MCF 10A (cell line): Measurements from ENCODE around the gene TRMT61A. TPM values are rescaled to one million over a fixed set of nuclear protein-coding genes. Genes with fewer than 3 reads are reported as not detected.

Source experiments
- BruUV-seq: library from RNA; stranded (reverse); fragments of 400-500 nt; replicated peaks from 2 replicates; lab custom pipeline; 2021; lab: Mats Ljungman, UMichigan
- CTCF ChIA-PET: fragments of 300-600 bp; sonication (Branson Sonifier 250); formaldehyde crosslinking; extraction: SDS; loops from one replicate; lab custom pipeline; 2021; ENCODE audit warnings: antibody characterized with exemption, inconsistent platforms; lab: Yijun Ruan, JAX
- POLR2A ChIA-PET: fragments of 300-600, 350-650 bp; sonication (Branson Sonifier 250); formaldehyde crosslinking; extraction: SDS; loops from one replicate; lab custom pipeline; 2020; ENCODE audit warnings: antibody characterized with exemption, inconsistent platforms; lab: Yijun Ruan, JAX
- DNase-seq: peaks from one replicate; pipeline ENCODE4 v3.0.0-alpha.2; 2018; ENCODE audit not compliant: unreplicated experiment
- H3K27ac Mint-ChIP-seq: one replicate; pipeline ENCODE4 v1.8.0; 2022; ENCODE audit warnings: mild to moderate bottlenecking, low read depth, mixed read lengths; ENCODE audit not compliant: unreplicated experiment
- H3K27me3 Mint-ChIP-seq: one replicate; pipeline ENCODE4 v1.8.0; 2022; ENCODE audit warnings: mixed read lengths; ENCODE audit not compliant: insufficient read depth, unreplicated experiment
- H3K36me3 Mint-ChIP-seq: one replicate; pipeline ENCODE4 v1.8.0; 2022; ENCODE audit warnings: mild to moderate bottlenecking, moderate library complexity, mixed read lengths; ENCODE audit not compliant: insufficient read depth, unreplicated experiment
- H3K4me1 Mint-ChIP-seq: one replicate; pipeline ENCODE4 v1.8.0; 2022; ENCODE audit warnings: mixed read lengths; ENCODE audit not compliant: insufficient read depth, unreplicated experiment
- H3K4me3 Mint-ChIP-seq: one replicate; pipeline ENCODE4 v1.8.0; 2022; ENCODE audit warnings: mild to moderate bottlenecking, moderate library complexity, mixed read lengths; ENCODE audit not compliant: unreplicated experiment
- H3K9me3 Mint-ChIP-seq: one replicate; pipeline ENCODE4 v1.8.0; 2022; ENCODE audit warnings: mixed read lengths; ENCODE audit not compliant: unreplicated experiment
- CTCF ChIP-seq: fragments of 200-600 bp; IDR thresholded peaks from one replicate; pipeline ENCODE4 v1.8.0; 2022; ENCODE audit warnings: antibody characterized with exemption, mild to moderate bottlenecking; ENCODE audit not compliant: unreplicated experiment
- intact Hi-C: fragments of 100-400 bp; cut with micrococcal nuclease; formaldehyde crosslinking; loops from 2 replicates; pipeline ENCODE4 v1.14.1; 2022
- total RNA-seq: library from RNA; stranded (reverse); gene quantifications from 2 replicates; pipeline ENCODE4 v1.2.3, GENCODE V29; 2022

Gene TRMT61A
- total RNA-seq, 1 experiment from 2014 or later: 15.8 TPM

GRCh38 chr14:103517721-103518421 is 11.1 kb upstream of the TRMT61A start:
- intact Hi-C loops: loop anchor here (1.0 kb wide), 1 partner anchor 28 kb away; no protein-coding TSS in a partner anchor
- Mint-ChIP-seq H3K9me3 (no peaks in the 10 kb centered on the region), H3K4me3 (no peak overlapping the region), H3K4me1 (peaks cover 26% of the 10 kb centered on the region), H3K36me3 (peaks cover 5% of the 10 kb centered on the region), H3K27ac (no peak overlapping the region), H3K27me3 (no peaks in the 10 kb centered on the region)
- CTCF ChIA-PET: interaction anchor here (0.6 to 7.0 kb wide), 12 partner anchors 7 to 467 kb away, joined by 3 to 126 read pairs (median 8); partner anchors contain the start of genes BAG5 and TRMT61A
- no TSS peak for BruUV-seq
- no peak for TF ChIP-seq CTCF
- POLR2A ChIA-PET: interaction anchor here (0.6 to 4.7 kb wide), 6 partner anchors 11 to 59 kb away, joined by 3 to 52 read pairs (median 6); partner anchors contain the start of genes BAG5 and TRMT61A
- no peak for DNase-seq

- H3K27ac Mint-ChIP-seq: no peak overlapping the region
Measured at GRCh38 chr14:103518422-103519042, 10.5 kb upstream of the TRMT61A start.

GRCh38 chr14:103519043-103519836 is 9.8 kb upstream of the TRMT61A start:
- no peaks in the 10 kb centered on the region for H3K27me3 Mint-ChIP-seq
- POLR2A ChIA-PET: interaction anchor here (1.1 to 4.7 kb wide), 6 partner anchors 9 to 43 kb away, joined by 3 to 52 read pairs (median 6); partner anchors contain the start of genes BAG5 and TRMT61A
- H3K4me3 Mint-ChIP-seq: peak overlapping the region; percentile 36
- no peak for TF ChIP-seq CTCF
- BruUV-seq: no TSS peak
- CTCF ChIA-PET: interaction anchor here (0.6 to 7.0 kb wide), 12 partner anchors 9 to 394 kb away, joined by 3 to 126 read pairs (median 8); partner anchors contain the start of genes BAG5 and TRMT61A
- peak overlapping the region; percentile 64 for H3K27ac Mint-ChIP-seq
- intact Hi-C loops: no loop called here
- peaks cover 5% of the 10 kb centered on the region for H3K36me3 Mint-ChIP-seq
- H3K4me1 Mint-ChIP-seq: peaks cover 14% of the 10 kb centered on the region
- DNase-seq: peak; percentile 35
- no peaks in the 10 kb centered on the region for H3K9me3 Mint-ChIP-seq

More at GRCh38 chr14:103518422-103519042, 10.5 kb upstream of the TRMT61A start:
- TF ChIP-seq CTCF: peak; percentile 84
- peak overlapping the region; percentile 36 for H3K4me3 Mint-ChIP-seq
- H3K9me3 Mint-ChIP-seq: no peaks in the 10 kb centered on the region
- DNase-seq: peak; percentile 62
- ChIA-PET CTCF (interaction anchor here (0.7 to 7.0 kb wide), 11 partner anchors 8 to 117 kb away, joined by 3 to 126 read pairs (median 10); partner anchors contain the start of genes BAG5 and TRMT61A), POLR2A (interaction anchor here (0.6 to 4.7 kb wide), 6 partner anchors 10 to 58 kb away, joined by 3 to 52 read pairs (median 6); partner anchors contain the start of genes BAG5 and TRMT61A)
- H3K27me3 Mint-ChIP-seq: no peaks in the 10 kb centered on the region
- H3K36me3 Mint-ChIP-seq: peaks cover 5% of the 10 kb centered on the region
- intact Hi-C loops: loop anchor here (1.0 kb wide), 1 partner anchor 28 kb away; no protein-coding TSS in a partner anchor
- BruUV-seq: no TSS peak
- H3K4me1 Mint-ChIP-seq: peaks cover 19% of the 10 kb centered on the region
